DMS53 treated with DMSO at 0.1 percent for 48 hours (cell line): ENCODE results near the gene TRMT112.
"Not testable (repeated sequence)": the region's sequence is repeated elsewhere in the genome, so short reads cannot be mapped to it uniquely, and the experiment has no call there.

Experiments
- DNase-seq: peaks from one replicate; lab custom pipeline; 2025; ENCODE audit not compliant: unreplicated experiment; lab: John Stamatoyannopoulos, UW

Gene TRMT112

GRCh38 chr11:64331569-64332371 lies 14.4 kb upstream of the TRMT112 start:
- DNase-seq, result peak; percentile 66

GRCh38 chr11:64330888-64331287 lies 13.5 kb upstream of the TRMT112 start:
- no peak for DNase-seq

GRCh38 chr11:64327993-64328392 lies 10.6 kb upstream of the TRMT112 start:
- no peak for DNase-seq

- DNase-seq, result no peak
These were observed 10.0 kb upstream of the TRMT112 start for GRCh38 chr11:64327375-64327774.

- DNase-seq, result no peak
These were observed 7.5 kb upstream of the TRMT112 start for GRCh38 chr11:64324692-64325469.

GRCh38 chr11:64323984-64324383 lies 6.6 kb upstream of the TRMT112 start:
- DNase-seq, result not testable (repeated sequence)

- no peak for DNase-seq
These were observed 6.0 kb upstream of the TRMT112 start for GRCh38 chr11:64323373-64323772.

GRCh38 chr11:64322925-64323260 lies 5.5 kb upstream of the TRMT112 start:
- no peak for DNase-seq

GRCh38 chr11:64321533-64321932 lies 4.2 kb upstream of the TRMT112 start:
- DNase-seq, result no peak

GRCh38 chr11:64321026-64321425 lies 3.7 kb upstream of the TRMT112 start:
- DNase-seq, result no peak

- no peak for DNase-seq
These were observed 3.2 kb upstream of the TRMT112 start for GRCh38 chr11:64320556-64320955.

GRCh38 chr11:64318766-64319761 lies 1.7 kb upstream of the TRMT112 start:
- DNase-seq, result no peak

- DNase-seq, result peak; percentile 93
These were observed 804 bp upstream of the TRMT112 start, which contains the start of gene PRDX5 for GRCh38 chr11:64317961-64318765. Gene PRDX5 (plus strand): TSS chr11:64318121. CDS start chr11:64318216, 95 bp downstream.

GRCh38 chr11:64316672-64317324 lies 561 bp downstream of the TRMT112 start:
- DNase-seq, result peak; percentile 67

GRCh38 chr11:64315667-64316526 lies 1.5 kb downstream of the TRMT112 start:
- not testable (repeated sequence) for DNase-seq

- DNase-seq, result no peak
These were observed 2.4 kb downstream of the TRMT112 start for GRCh38 chr11:64314805-64315561.

GRCh38 chr11:64314146-64314804 lies 3.1 kb downstream of the TRMT112 start:
- no peak for DNase-seq
